ENCODE results near the gene TNFRSF6B.

TNFRSF6B gene

DNA sequence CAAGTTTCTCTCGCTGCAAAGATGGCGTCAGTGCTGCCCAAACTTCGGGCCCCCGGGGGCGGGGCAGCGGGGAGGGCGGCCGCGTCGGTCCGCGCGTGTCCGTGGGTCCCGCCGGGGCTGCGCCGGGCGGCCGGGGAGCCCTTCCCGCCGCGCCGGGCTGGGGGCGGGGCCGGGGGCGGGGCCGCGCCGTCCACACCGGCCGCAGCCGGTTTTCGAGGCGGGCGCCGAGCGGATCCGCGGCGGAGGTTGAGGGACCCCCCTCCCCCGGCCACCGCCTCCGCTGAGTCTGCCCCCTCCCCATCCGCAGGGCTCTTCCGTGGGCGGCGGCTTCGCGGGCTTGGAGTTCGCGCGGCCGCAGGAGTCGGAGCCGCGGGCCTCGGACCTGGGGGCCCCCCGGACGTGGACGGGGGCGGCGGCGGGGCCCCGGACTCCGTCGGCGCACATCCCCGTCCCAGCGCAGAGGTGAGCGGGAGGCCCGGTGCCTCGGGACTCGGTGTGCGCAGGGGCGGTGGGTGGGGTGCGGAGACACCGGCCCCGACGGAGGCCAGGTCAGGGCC lies 43.7 kb downstream of the TNFRSF6B start:
- no peak for DNase-seq

GRCh38 chr20:63740627-63741353 lies 44.3 kb downstream of the TNFRSF6B start:
- no peak for DNase-seq

GRCh38 chr20:63741354-63741675 lies 44.9 kb downstream of the TNFRSF6B start:
- DNase-seq: no peak

- DNase-seq: no peak
Observed at GRCh38 chr20:63741676-63742380, 45.4 kb downstream of the TNFRSF6B start.

DNA sequence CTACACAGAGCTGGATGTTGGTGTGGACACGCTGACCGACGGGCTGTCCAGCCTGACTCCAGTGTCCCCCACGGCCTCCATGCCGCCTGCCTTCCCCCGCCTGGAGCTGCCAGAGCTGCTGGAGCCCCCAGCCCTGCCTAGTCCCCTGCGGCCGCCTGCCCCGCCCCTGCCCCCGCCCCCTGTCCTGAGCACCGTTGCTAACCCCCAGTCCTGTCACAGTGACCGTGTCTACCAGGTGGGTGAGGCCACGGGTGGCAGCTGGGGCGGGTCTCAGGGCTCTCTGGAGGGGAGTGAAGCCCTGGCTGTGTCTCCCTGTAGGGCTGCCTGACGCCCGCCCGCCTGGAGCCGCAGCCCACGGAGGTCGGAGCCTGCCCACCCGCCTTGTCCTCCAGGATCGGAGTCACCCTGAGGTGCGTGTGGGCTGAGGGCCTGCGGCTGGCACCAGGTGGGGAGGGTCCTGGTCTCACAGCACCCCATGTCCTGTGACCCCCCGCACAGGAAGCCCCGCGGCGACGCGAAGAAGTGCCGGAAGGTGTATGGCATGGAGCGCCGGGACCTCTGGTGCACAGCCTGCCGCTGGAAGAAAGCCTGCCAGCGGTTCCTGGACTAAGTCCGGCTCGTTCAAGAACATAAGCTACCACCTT lies 46.1 kb downstream of the TNFRSF6B start:
- no peak for DNase-seq

- DNase-seq: no peak
Observed at GRCh38 chr20:63743210-63743970, 46.9 kb downstream of the TNFRSF6B start.

- no peak for DNase-seq
Observed at GRCh38 chr20:63744158-63744557, 47.7 kb downstream of the TNFRSF6B start.

GRCh38 chr20:63744574-63745423 lies 48.3 kb downstream of the TNFRSF6B start:
- DNase-seq: no peak

DNA sequence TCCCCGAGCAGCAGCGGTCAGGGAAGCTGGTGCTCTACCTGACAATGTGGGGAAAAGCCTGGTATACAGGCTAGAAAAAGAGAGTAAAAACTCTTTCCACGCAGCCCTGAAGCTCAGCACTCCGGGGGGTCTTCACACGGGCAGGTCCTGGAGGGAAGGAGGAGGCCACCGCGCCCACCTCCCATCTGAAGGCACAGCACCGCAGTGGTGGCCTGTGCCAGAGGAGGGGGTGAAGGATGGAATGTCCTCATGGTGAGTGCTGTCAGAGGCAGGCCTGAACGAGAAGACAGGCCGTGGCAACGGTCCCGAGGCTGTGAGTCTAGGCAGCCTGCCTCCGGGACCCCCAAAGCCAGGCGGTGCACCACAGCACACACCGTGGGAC lies 49.0 kb downstream of the TNFRSF6B start:
- DNase-seq: no peak

DNA sequence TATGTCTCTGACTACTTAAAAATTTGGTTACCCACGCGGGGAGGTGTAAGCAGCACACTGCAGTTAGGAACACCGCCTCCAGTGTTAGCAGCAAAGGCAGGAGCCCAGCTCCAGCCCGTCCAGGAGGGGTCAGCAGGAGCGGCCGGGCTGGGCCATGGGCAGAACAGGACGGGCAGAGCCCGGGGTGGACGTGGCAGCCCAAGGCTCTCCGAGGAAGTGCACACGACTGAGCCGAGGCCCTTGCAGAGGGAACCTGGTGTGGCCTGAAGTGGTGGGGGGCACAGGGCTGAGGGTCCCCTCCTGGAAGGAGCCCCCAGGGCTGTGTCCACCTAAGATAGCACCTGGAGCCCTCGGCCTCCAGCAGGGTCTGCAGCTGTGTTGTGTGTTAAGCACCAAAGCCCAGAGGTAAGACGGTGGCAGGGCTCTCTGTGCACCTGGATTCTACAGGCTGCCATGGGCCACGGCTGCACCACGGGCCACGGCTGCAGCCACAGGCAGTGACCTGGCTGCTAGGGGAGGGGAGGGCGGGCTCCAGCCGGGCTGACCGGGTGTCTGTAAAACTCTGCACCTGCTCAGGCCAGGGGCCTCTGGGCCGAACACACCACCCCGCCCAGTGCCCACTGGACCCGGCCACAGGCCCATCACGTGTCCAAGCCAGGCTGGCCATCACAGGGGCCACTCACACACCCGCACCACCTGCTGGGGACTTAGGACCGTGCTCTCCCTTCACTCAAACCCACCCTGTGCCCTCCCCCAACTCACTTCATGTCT lies 49.7 kb downstream of the TNFRSF6B start:
- no peak for DNase-seq

- DNase-seq: no peak
Observed at GRCh38 chr20:63746751-63747315, 50.4 kb downstream of the TNFRSF6B start.

GRCh38 chr20:63747622-63748069 lies 51.2 kb downstream of the TNFRSF6B start:
- DNase-seq: no peak
